OCI-M1 (cell line): ENCODE results near the gene OPN3.
A peak's percentile ranks its signal among the peaks of the same experiment; 100 is the strongest.

ENCODE experiments used
- DNase-seq: peaks from one replicate; lab custom pipeline; 2025; lab: John Stamatoyannopoulos, UW

OPN3 gene

GRCh38 chr1:241645199-241645598, 5.0 kb upstream of the OPN3 start:
- no peak for DNase-seq

- no peak for DNase-seq
Observed at GRCh38 chr1:241644259-241644658, 4.1 kb upstream of the OPN3 start.

GRCh38 chr1:241642593-241642944, 2.4 kb upstream of the OPN3 start:
- no peak for DNase-seq

DNA sequence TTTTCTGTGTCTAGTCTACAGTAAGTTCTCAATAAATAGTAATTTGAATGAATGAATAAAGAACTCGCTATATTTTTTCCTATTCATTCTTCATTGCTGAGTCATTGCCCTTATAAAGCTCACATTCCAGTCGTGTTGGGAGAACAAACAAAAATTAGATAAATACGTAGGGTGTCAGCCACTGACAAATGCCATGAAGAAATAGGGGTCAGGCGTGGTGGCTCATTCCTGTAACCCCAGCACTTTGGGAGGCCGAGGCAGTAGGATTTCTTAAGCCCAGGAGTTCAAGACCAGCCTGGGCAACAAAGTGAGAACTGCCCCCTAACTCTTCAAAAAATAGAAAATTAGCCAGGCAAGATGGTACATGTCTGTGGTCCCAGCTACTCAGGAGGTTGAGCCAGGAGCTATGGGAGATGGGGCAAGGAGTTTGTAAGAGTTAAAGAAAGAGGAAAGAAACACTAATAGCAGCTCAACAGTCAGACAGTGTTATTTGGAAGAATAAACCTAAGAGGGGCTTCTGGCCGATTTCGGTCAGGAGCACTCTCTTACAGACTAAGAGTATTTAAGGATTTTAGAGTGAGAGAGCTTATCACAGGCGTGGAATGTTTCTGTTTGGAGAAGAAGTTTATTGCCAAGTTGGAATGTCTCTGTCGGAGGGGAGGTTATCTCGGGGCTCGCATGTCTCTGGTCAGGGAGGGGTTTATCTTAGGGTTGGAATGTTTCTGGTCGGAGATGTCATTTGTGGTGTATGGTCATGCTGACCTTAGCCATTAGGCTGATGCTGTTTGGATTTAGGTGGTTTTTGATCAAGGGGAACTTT, 1.8 kb upstream of the OPN3 start:
- no peak for DNase-seq

- peak; percentile 49 for DNase-seq
Observed at GRCh38 chr1:241640867-241641622, 876 bp upstream of the OPN3 start.

DNA sequence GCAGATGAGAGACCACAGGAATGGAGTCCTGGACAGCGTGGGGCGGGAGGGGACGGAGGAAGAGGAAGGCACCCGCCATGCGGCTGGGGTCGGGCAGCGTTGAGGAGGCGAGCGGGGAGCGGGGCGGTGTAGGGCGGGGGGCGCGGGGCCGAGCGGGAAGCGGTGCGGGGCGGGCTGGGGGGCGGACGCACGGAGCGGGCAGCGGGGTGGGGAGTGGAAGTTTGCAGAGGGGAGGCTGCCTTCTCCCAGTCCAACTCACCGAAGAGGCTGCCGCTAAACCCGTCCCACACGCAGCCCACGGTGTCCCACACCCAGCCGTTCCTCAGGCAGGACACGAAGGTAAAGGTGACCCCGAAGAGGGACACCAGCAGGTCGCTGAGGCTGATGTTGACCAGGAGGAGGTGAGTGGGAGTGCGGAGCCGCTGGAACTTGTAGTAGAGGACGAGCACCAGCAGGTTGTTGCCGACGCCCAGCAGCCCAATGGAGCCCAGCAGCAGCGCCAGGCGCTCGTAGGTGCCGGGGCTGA, 483 bp downstream of the OPN3 start:
- DNase-seq: peak; percentile 80

- peak; percentile 70 for DNase-seq
Observed at GRCh38 chr1:241638909-241639622, 1.1 kb downstream of the OPN3 start.

DNA sequence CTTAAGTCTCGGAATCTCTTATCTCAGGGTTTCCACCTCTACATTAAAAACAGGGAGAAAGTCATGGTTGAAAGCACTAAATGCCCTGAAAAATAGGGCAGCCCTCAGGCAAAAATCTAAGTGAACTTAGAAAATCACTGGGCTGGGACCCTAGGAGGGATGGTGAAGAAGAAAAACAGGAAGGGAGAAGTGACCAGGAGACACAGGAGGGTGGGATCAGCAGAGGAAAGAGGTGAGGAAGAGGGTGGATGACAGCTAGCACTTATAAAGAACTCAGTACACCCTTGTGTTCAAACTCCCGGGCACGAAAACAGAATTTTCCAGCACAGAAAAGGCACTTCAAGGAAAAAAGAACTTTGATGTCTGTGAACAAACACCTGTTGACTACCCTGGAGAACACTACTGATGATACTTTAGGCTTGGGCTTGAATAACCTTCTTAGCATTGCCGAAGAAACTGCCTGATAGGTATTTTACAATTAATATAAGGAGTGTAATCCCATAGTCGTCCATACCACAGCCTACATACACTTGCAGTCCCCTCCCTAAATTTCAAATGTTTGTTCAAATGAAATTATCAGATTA, 2.0 kb downstream of the OPN3 start:
- DNase-seq: peak; percentile 66

DNA sequence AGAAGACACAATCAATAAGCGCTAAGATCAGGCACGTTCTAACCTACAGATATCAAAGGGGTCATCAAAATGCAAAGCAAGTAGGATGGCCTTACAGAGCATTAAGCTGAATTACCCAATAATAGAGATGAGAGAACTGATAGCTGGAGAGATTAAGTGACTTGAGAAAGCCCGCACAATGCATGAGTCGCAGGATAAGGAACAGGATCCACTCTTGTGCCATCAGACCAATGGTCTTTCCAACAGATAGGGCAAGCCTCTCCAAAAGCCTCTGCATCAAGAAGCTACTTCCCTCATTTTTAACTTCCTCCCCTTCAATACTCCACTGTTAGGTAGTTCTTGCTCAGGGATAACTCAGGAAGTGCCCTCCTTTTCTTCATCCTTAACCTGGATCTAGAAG, 2.6 kb downstream of the OPN3 start:
- peak; percentile 66 for DNase-seq

- no peak for DNase-seq
Observed at GRCh38 chr1:241637046-241637590, 3.1 kb downstream of the OPN3 start.

- no peak for DNase-seq
Observed at GRCh38 chr1:241636291-241636690, 3.9 kb downstream of the OPN3 start.

DNA sequence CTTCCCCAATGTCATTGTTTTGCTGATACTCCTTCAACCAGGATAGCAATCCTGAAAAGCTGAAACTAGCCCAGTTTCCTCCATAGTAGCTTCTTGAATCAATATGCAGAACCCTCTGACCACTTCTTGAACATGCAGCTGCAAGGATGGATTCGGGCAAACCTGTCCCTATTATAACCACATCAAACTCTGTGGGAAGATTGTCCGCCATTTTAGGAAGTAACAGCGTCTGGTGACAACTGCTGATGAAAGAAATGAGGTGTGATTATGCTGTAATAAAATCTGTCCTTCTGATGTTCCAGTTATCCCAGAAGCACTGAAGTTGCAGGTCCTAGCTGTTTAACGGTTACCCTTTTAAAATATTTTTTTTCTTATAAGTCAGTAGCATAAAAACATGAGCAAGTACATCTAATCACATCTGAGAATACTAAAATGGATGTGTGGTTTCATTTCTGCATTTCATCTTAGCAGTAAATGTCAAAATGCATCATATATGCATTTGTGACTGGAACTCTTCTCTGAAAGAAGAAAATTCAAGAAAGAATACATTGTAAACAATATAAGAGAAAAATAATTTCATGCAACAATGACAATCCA, 4.5 kb downstream of the OPN3 start:
- DNase-seq: no peak

GRCh38 chr1:241632987-241633386, 7.2 kb downstream of the OPN3 start:
- no peak for DNase-seq

GRCh38 chr1:241631674-241632073, 8.5 kb downstream of the OPN3 start:
- DNase-seq: no peak

DNA sequence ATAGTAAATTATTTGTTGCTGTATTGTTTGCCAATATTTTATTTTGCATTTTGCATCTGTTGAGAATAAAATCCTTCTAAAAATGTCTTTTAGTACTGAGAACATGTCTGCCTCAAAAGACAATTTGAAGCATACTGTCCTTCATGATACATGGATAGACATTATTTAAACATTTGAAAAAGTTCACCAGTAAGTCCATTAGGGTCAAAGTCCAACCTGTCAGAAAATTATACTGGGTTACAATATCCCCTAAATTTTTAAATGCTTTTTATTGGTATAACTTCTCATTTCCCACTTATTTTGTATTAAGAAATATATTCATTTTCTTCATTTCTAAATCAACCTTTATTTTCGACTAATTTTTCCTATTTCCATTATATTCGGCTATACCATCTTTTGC, 9.3 kb downstream of the OPN3 start:
- DNase-seq: no peak

- DNase-seq: no peak
Observed at GRCh38 chr1:241630476-241630875, 9.7 kb downstream of the OPN3 start.

GRCh38 chr1:241630005-241630404, 10.2 kb downstream of the OPN3 start:
- no peak for DNase-seq

DNA sequence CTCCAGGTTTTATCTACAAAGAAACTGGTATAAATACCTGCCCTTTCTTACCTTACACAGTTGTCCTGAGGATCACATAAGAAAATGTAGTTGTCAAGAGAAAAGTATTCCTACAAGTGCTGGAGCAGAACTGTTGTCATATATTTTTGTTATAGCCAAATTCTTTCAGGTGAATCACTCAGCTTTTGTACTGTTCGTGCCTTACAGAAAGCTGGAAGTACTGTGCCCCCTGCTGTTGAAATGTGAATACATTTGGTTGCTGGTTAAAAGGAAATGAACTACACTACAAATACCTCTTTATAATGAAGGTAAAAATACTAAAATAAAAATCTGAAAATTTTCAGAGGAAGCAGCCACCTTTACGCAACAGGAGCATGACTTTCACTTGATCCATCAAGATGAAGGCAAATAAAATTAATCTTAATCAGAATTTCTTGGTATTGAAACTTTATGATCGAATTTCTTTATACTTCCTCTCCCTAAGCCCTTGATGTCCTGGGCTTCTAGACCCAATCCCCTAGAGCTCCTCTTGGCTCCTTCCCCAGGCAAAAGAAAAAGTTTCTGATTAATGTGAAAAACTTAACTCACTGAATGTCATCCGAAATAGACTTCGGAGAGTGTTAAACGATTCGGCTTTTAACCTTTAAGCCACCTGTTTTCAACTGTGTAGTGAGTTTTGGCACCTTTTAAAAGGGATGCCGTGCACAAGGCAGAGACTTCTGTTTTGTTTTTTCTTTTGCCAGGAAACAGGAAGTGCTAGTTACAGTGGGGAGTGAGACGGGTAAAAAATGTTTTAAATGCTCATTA, 12.5 kb downstream of the OPN3 start:
- DNase-seq: peak; percentile 83

- no peak for DNase-seq
Observed at GRCh38 chr1:241624935-241625334, 15.2 kb downstream of the OPN3 start.

DNA sequence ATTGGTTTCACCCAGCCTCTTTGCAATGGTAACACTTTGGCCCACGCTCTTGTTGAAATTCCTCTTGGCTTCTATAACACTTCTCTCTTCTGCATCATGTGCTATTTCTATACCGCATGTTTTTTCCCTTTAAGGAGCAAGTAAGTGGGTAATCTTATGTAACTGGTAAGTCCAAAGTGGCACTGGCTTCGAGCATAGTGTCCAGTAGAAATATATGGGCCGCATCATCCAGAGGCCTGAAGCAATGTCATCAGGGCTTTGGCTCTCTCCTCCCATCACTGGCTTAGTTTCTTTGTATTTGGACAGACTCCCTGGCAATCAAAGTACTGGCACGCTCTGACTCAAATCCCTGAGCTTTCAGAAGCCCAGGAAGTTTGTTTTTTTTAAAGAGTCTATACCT, 17.5 kb downstream of the OPN3 start:
- DNase-seq: no peak

DNA sequence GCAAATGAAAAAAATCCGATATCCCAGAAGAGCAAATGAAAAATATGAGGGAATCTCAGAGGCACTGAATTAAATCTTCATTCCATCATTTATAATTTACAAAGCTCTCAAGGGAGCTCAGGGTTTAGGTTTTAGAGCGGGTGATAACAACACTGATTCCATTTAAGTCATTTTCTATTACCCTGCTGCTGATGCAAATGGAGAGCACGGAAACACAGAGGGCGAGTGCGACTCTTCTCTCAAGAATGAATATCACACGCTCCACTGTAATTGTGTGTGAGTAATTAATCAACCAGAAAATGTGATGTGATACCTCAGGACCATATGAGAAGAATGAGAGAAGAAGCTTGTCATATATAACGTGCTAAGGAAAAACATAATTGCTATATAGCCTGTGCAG, 22.7 kb downstream of the OPN3 start:
- no peak for DNase-seq
